Measurements from ENCODE around the gene ZHX3. TPM values are rescaled to one million over a fixed set of nuclear protein-coding genes. Genes with fewer than 3 reads are reported as not detected.

Gene ZHX3
- total RNA-seq, 1 donor from 2014 or later, result 13.9 TPM

GRCh38 chr20:41200446-41201202 is 116.9 kb downstream of the ZHX3 start:
- H3K4me1 Mint-ChIP-seq, result no peaks in the 10 kb centered on the region
- no peak overlapping the region for H3K4me3 Mint-ChIP-seq
- H3K27me3 Mint-ChIP-seq (ENCODE audit: low read depth), result no peaks in the 10 kb centered on the region
- peaks cover 49% of the 10 kb centered on the region for H3K36me3 Mint-ChIP-seq
- peaks cover 46% of the 10 kb centered on the region for H3K9me3 Mint-ChIP-seq
- H3K27ac Mint-ChIP-seq, result no peak overlapping the region
- TF ChIP-seq CTCF (IDR thresholded peaks at IDR 0.05; ENCODE audit: unreplicated experiment), result no peak
- no peak for DNase-seq (ENCODE audit: low spot score in 2 of 2, unreplicated experiment in 2 of 2)

DNA sequence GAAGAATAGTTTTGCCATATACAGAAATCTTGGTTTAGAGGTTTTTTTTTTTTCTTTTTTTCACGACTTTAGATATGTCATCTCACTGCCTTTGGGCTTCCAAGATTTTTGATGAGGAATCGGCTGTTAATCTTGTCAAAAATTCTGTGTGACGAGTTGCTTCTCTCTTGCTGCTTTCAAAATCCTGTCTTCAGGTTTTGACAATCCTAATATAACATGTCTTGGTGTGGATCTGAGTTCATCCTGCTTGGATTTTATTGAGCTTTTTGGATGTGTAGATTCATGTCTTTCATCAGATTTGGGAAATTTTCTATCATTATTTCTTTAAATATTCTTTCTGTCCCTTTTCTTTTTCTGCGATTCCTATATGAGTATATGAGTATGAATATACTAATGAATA is 119.1 kb downstream of the ZHX3 start:
- peaks cover 54% of the 10 kb centered on the region for H3K9me3 Mint-ChIP-seq
- no peaks in the 10 kb centered on the region for H3K27me3 Mint-ChIP-seq (ENCODE audit: low read depth)
- no peak for DNase-seq (ENCODE audit: low spot score in 2 of 2, unreplicated experiment in 2 of 2)
- H3K4me3 Mint-ChIP-seq, result no peak overlapping the region
- no peak overlapping the region for H3K27ac Mint-ChIP-seq
- H3K36me3 Mint-ChIP-seq, result peaks cover 48% of the 10 kb centered on the region
- no peak for TF ChIP-seq CTCF (IDR thresholded peaks at IDR 0.05; ENCODE audit: unreplicated experiment)
- no peaks in the 10 kb centered on the region for H3K4me1 Mint-ChIP-seq

GRCh38 chr20:41196653-41197225 is 120.8 kb downstream of the ZHX3 start:
- DNase-seq (ENCODE audit: low spot score in 2 of 2, unreplicated experiment in 2 of 2), result no peak
- Mint-ChIP-seq H3K4me3 (no peak overlapping the region), H3K9me3 (peaks cover 58% of the 10 kb centered on the region), H3K27me3 (ENCODE audit: low read depth) (no peaks in the 10 kb centered on the region), H3K4me1 (no peaks in the 10 kb centered on the region), H3K36me3 (peaks cover 42% of the 10 kb centered on the region), H3K27ac (no peak overlapping the region)
- TF ChIP-seq CTCF (IDR thresholded peaks at IDR 0.05; ENCODE audit: unreplicated experiment), result no peak

GRCh38 chr20:41192575-41192974 is 125.0 kb downstream of the ZHX3 start:
- Mint-ChIP-seq H3K4me3 (no peak overlapping the region), H3K27ac (no peak overlapping the region), H3K27me3 (ENCODE audit: low read depth) (no peaks in the 10 kb centered on the region), H3K36me3 (peaks cover 38% of the 10 kb centered on the region), H3K4me1 (no peaks in the 10 kb centered on the region), H3K9me3 (peaks cover 67% of the 10 kb centered on the region)
- no peak for TF ChIP-seq CTCF (IDR thresholded peaks at IDR 0.05; ENCODE audit: unreplicated experiment)
- DNase-seq (ENCODE audit: low spot score in 2 of 2, unreplicated experiment in 2 of 2), result no peak

- no peak overlapping the region for H3K27ac Mint-ChIP-seq
- no peak overlapping the region for H3K4me3 Mint-ChIP-seq
- H3K9me3 Mint-ChIP-seq, result peaks cover 64% of the 10 kb centered on the region
- peaks cover 34% of the 10 kb centered on the region for H3K36me3 Mint-ChIP-seq
- TF ChIP-seq CTCF (IDR thresholded peaks at IDR 0.05; ENCODE audit: unreplicated experiment), result no peak
- DNase-seq (ENCODE audit: low spot score in 2 of 2, unreplicated experiment in 2 of 2), result no peak
- no peaks in the 10 kb centered on the region for H3K4me1 Mint-ChIP-seq
- no peaks in the 10 kb centered on the region for H3K27me3 Mint-ChIP-seq (ENCODE audit: low read depth)
Observed at GRCh38 chr20:41191562-41192500, 125.7 kb downstream of the ZHX3 start.
